Uterus (tissue), 2 donors: ENCODE measurements around the gene RBM41.

ENCODE experiments used
- POLR2A ChIP-seq, 2 donors: fragments of 450-650 bp; IDR thresholded peaks; one replicate each; pipeline ENCODE4 v1.6.1; 2016; ENCODE audit warnings: antibody characterized with exemption in 2 of 2, mild to moderate bottlenecking in 1 of 2, moderate library complexity in 1 of 2
- TF ChIP-seq, protein P1 (sequence below), 4 experiments: fragments of 200-600 bp in 2 of 4; fragments of 450-650 bp in 2 of 4; sonication (generic) in 2 of 4; IDR thresholded peaks; one replicate each; pipeline ENCODE4 v1.5.1; 2016 to 2019; ENCODE audit warnings: antibody characterized with exemption in 4 of 4, mild to moderate bottlenecking in 2 of 4, moderate library complexity in 1 of 4

GRCh38 chrX:107117993-107118321 is 665 bp downstream of the RBM41 start:
- TF ChIP-seq, protein P1, sequence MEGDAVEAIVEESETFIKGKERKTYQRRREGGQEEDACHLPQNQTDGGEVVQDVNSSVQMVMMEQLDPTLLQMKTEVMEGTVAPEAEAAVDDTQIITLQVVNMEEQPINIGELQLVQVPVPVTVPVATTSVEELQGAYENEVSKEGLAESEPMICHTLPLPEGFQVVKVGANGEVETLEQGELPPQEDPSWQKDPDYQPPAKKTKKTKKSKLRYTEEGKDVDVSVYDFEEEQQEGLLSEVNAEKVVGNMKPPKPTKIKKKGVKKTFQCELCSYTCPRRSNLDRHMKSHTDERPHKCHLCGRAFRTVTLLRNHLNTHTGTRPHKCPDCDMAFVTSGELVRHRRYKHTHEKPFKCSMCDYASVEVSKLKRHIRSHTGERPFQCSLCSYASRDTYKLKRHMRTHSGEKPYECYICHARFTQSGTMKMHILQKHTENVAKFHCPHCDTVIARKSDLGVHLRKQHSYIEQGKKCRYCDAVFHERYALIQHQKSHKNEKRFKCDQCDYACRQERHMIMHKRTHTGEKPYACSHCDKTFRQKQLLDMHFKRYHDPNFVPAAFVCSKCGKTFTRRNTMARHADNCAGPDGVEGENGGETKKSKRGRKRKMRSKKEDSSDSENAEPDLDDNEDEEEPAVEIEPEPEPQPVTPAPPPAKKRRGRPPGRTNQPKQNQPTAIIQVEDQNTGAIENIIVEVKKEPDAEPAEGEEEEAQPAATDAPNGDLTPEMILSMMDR (IDR thresholded peaks at IDR 0.05) = no peak
- no peak for TF ChIP-seq POLR2A (IDR thresholded peaks at IDR 0.05)
